Measurements from ENCODE around the gene PRKAG1. TPM values are rescaled to one million over a fixed set of nuclear protein-coding genes. Genes with fewer than 3 reads are reported as not detected.

Gene PRKAG1
- total and polyA plus RNA-seq, 2 experiments from 2014 or later: 41.0 to 54.5 TPM

GRCh38 chr12:48966177-48966895 lies 52.2 kb downstream of the PRKAG1 start:
- Histone ChIP-seq H3K27ac (no peak overlapping the region), H3K4me3 (no peak overlapping the region), H3K27me3 (peaks cover 45% of the 10 kb centered on the region), H3K4me1 (ENCODE audit: low read depth) (peaks cover 4% of the 10 kb centered on the region), H3K9me3 (ENCODE audit: low read depth) (no peaks in the 10 kb centered on the region), H3K36me3 (no peaks in the 10 kb centered on the region)
- DNase-seq (ENCODE audit: low read depth in 1 of 2, low spot score in 1 of 2): no peak
- TF ChIP-seq CTCF (IDR thresholded peaks at IDR 0.05; ENCODE audit: low read depth, low read length): no peak

GRCh38 chr12:48965298-48965838 lies 53.2 kb downstream of the PRKAG1 start:
- H3K4me3 ChIP-seq: no peak overlapping the region
- H3K27ac ChIP-seq: no peak overlapping the region
- no peaks in the 10 kb centered on the region for H3K4me1 ChIP-seq (ENCODE audit: low read depth)
- peak in 1 of 2 donors; percentile 31 for DNase-seq (ENCODE audit: low read depth in 1 of 2, low spot score in 1 of 2)
- TF ChIP-seq CTCF (IDR thresholded peaks at IDR 0.05; ENCODE audit: low read depth, low read length): peak; percentile 40
- H3K9me3 ChIP-seq (ENCODE audit: low read depth): no peaks in the 10 kb centered on the region
- peaks cover 35% of the 10 kb centered on the region for H3K27me3 ChIP-seq
- no peaks in the 10 kb centered on the region for H3K36me3 ChIP-seq

- no peaks in the 10 kb centered on the region for H3K36me3 ChIP-seq
- no peak for TF ChIP-seq CTCF (IDR thresholded peaks at IDR 0.05; ENCODE audit: low read depth, low read length)
- no peak overlapping the region for H3K4me3 ChIP-seq
- no peak overlapping the region for H3K27ac ChIP-seq
- peaks cover 8% of the 10 kb centered on the region for H3K27me3 ChIP-seq
- H3K4me1 ChIP-seq (ENCODE audit: low read depth): no peaks in the 10 kb centered on the region
- DNase-seq (ENCODE audit: low read depth in 1 of 2, low spot score in 1 of 2): no peak
- H3K9me3 ChIP-seq (ENCODE audit: low read depth): no peaks in the 10 kb centered on the region
Measured at GRCh38 chr12:48961801-48962200, 56.8 kb downstream of the PRKAG1 start.

GRCh38 chr12:48961331-48961730 lies 57.2 kb downstream of the PRKAG1 start:
- no peak overlapping the region for H3K4me3 ChIP-seq
- no peak for DNase-seq (ENCODE audit: low read depth in 1 of 2, low spot score in 1 of 2)
- H3K27ac ChIP-seq: no peak overlapping the region
- no peaks in the 10 kb centered on the region for H3K9me3 ChIP-seq (ENCODE audit: low read depth)
- H3K4me1 ChIP-seq (ENCODE audit: low read depth): no peaks in the 10 kb centered on the region
- H3K27me3 ChIP-seq: peaks cover 3% of the 10 kb centered on the region
- H3K36me3 ChIP-seq: no peaks in the 10 kb centered on the region
- no peak for TF ChIP-seq CTCF (IDR thresholded peaks at IDR 0.05; ENCODE audit: low read depth, low read length)

- Histone ChIP-seq H3K4me3 (no peak overlapping the region), H3K4me1 (ENCODE audit: low read depth) (peaks cover 2% of the 10 kb centered on the region), H3K36me3 (no peaks in the 10 kb centered on the region), H3K9me3 (ENCODE audit: low read depth) (no peaks in the 10 kb centered on the region), H3K27me3 (no peaks in the 10 kb centered on the region), H3K27ac (no peak overlapping the region)
- TF ChIP-seq CTCF (IDR thresholded peaks at IDR 0.05; ENCODE audit: low read depth, low read length): no peak
- no peak for DNase-seq (ENCODE audit: low read depth in 1 of 2, low spot score in 1 of 2)
Measured at GRCh38 chr12:48960834-48961233, 57.7 kb downstream of the PRKAG1 start.
